Measurements from ENCODE around the gene CPT1C. TPM values are rescaled to one million over a fixed set of nuclear protein-coding genes. Genes with fewer than 3 reads are reported as not detected.

The CPT1C gene
- total RNA-seq, 2 donors from 2014 or later, result 0.66 to 3.4 TPM

DNA sequence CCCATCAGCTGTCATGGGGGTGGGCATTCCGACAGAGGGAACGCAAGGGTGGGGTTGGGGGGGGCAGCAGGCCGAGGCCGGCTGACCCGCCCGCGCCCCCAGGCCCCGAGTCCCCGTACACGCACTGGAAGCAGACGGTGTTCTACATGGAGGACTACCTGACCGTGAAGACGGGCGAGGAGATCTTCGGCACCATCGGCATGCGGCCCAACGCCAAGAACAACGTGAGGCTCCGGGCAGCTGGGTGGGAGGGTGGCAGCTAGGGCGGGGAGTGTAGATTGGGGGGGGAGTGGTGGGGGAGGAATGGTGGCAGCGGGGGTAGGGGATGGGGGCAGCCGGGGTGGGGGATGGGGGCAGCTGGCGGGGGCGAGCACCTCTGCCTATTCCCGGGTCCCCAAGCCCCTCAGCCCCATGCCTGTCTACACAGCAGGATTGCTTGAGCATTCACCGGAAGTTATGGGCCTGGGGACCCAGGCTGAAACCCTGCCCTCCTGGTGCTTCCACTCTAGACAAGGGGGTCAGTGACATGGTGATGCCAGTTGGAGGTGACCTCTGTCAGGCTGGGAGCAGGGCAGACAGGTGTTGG, 4.3 kb upstream of the CPT1C start:
- peaks cover 6 to 21% of the 10 kb centered on the region in 2 donors for H3K36me3 ChIP-seq (replicated peaks in 1 of 2; ENCODE audit: insufficient read depth in 1 of 2, low read depth in 2 of 2)
- no peak overlapping the region for H3K4me3 ChIP-seq
- TF ChIP-seq CTCF (IDR thresholded peaks at IDR 0.05) (no peak), POLR2A (IDR thresholded peaks at IDR 0.05) (no peak)
- H3K27ac ChIP-seq, result no peak overlapping the region
- intact Hi-C loops (cut with DNase I), result no loop called here
- no peaks in the 10 kb centered on the region for H3K9me3 ChIP-seq
- ATAC-seq, result no peak
- peaks cover 30% of the 10 kb centered on the region for H3K4me1 ChIP-seq
- H3K27me3 ChIP-seq, result no peaks in the 10 kb centered on the region
- WGBS, 2 donors, result 86 to 93% methylated on average over 11 to 17 of the region's 27 CpGs
- no peak for DNase-seq

- Histone ChIP-seq H3K4me3 (no peak overlapping the region), H3K27me3 (no peaks in the 10 kb centered on the region), H3K36me3 (replicated peaks in 1 of 2; ENCODE audit: insufficient read depth in 1 of 2, low read depth in 2 of 2) (peaks cover 2 to 16% of the 10 kb centered on the region in 2 donors), H3K4me1 (peaks cover 33% of the 10 kb centered on the region), H3K9me3 (no peaks in the 10 kb centered on the region), H3K27ac (no peak overlapping the region)
- WGBS, 2 donors, result 67 to 92% methylated on average over 10 to 11 of the region's 12 CpGs
- no peak for DNase-seq
- no peak for ATAC-seq
- TF ChIP-seq CTCF (IDR thresholded peaks at IDR 0.05) (no peak), POLR2A (IDR thresholded peaks at IDR 0.05) (no peak)
- intact Hi-C loops (cut with DNase I), result no loop called here
These were observed 3.8 kb upstream of the CPT1C start for GRCh38 chr19:49687150-49687549.

- peaks cover 0 to 13% of the 10 kb centered on the region in 2 donors for H3K36me3 ChIP-seq (replicated peaks in 1 of 2; ENCODE audit: insufficient read depth in 1 of 2, low read depth in 2 of 2)
- H3K27me3 ChIP-seq, result no peaks in the 10 kb centered on the region
- ATAC-seq (no peak), DNase-seq (no peak)
- no peaks in the 10 kb centered on the region for H3K9me3 ChIP-seq
- TF ChIP-seq CTCF (IDR thresholded peaks at IDR 0.05) (no peak), POLR2A (IDR thresholded peaks at IDR 0.05) (no peak)
- no peak overlapping the region for H3K4me3 ChIP-seq
- peak overlapping the region in 1 of 4 donors; percentile 1 for H3K27ac ChIP-seq
- intact Hi-C loops (cut with DNase I), result no loop called here
- peaks cover 33% of the 10 kb centered on the region for H3K4me1 ChIP-seq
- 70 to 82% methylated on average over 13 to 24 of the region's 26 CpGs for WGBS, 2 donors
These were observed 3.2 kb upstream of the CPT1C start for GRCh38 chr19:49687566-49688316.

DNA sequence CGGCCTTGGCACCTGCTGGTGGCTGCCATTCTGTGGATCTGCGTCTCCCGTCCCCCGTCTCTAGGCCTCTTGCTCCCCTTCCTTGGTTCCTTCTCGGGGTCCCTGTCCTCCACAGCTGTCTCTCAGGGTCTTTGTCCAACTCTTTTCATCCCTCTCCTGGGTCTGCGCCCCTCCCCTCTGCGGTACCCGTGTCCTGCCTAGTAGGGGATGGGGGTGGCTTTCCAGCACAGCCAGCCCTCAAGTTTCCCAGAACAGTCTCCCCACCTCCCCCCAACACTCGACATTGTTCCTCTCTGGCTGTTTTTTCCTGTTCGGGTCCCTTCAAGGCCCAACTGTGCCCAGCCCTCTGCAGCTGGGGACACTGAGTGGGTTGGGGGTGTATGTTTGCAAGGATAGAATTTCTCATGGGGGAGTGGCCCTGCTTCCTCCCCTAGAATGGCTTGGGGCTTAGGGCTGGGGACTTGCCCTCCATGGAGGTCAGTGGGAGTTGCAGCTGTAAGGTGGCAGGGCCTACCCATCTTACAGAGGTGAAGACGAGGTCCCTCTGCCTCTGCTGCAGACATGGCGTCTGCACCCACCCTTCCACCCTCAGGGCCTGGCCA, 2.3 kb upstream of the CPT1C start:
- Histone ChIP-seq H3K27me3 (no peaks in the 10 kb centered on the region), H3K9me3 (no peaks in the 10 kb centered on the region), H3K36me3 (replicated peaks in 1 of 2; ENCODE audit: insufficient read depth in 1 of 2, low read depth in 2 of 2) (peaks cover 0 to 11% of the 10 kb centered on the region in 2 donors), H3K27ac (peak overlapping the region in 1 of 4 donors; percentile 1), H3K4me3 (no peak overlapping the region), H3K4me1 (peaks cover 33% of the 10 kb centered on the region)
- intact Hi-C loops (cut with DNase I), result no loop called here
- no peak for ATAC-seq
- WGBS, 2 donors, result 77 to 80% methylated on average over 10 to 12 of the region's 12 CpGs
- no peak for TF ChIP-seq CTCF (IDR thresholded peaks at IDR 0.05)
- TF ChIP-seq POLR2A (IDR thresholded peaks at IDR 0.05), result no peak
- DNase-seq, result no peak

Measured in body of pancreas (tissue), 4 donors.